Measurements from ENCODE around the gene CD79B.

GRCh38 chr17:63945784-63946439, 13.8 kb upstream of the CD79B start:
- TF ChIP-seq, protein P1, sequence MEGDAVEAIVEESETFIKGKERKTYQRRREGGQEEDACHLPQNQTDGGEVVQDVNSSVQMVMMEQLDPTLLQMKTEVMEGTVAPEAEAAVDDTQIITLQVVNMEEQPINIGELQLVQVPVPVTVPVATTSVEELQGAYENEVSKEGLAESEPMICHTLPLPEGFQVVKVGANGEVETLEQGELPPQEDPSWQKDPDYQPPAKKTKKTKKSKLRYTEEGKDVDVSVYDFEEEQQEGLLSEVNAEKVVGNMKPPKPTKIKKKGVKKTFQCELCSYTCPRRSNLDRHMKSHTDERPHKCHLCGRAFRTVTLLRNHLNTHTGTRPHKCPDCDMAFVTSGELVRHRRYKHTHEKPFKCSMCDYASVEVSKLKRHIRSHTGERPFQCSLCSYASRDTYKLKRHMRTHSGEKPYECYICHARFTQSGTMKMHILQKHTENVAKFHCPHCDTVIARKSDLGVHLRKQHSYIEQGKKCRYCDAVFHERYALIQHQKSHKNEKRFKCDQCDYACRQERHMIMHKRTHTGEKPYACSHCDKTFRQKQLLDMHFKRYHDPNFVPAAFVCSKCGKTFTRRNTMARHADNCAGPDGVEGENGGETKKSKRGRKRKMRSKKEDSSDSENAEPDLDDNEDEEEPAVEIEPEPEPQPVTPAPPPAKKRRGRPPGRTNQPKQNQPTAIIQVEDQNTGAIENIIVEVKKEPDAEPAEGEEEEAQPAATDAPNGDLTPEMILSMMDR (IDR thresholded peaks at IDR 0.05; ENCODE audit: low read depth, low read length), result peak; percentile 3
- TF ChIP-seq POLR2A (IDR thresholded peaks at IDR 0.05; ENCODE audit: extremely low read depth, insufficient read length), result no peak
- TF ChIP-seq, protein P2, sequence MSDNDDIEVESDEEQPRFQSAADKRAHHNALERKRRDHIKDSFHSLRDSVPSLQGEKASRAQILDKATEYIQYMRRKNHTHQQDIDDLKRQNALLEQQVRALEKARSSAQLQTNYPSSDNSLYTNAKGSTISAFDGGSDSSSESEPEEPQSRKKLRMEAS (IDR thresholded peaks at IDR 0.05; ENCODE audit: low read depth, low read length), result no peak
- TF ChIP-seq MYC (IDR thresholded peaks at IDR 0.05; ENCODE audit: low read depth, low read length), result no peak

Data from NB4 (cell line).